Renal cortex interstitium (tissue), 11 donors: ENCODE measurements around the gene FMN1. TPM values are rescaled to one million over a fixed set of nuclear protein-coding genes. Genes with fewer than 3 reads are reported as not detected.

ENCODE experiments used
- DNase-seq, 11 donors: peaks; one replicate each; pipeline ENCODE4 v3.0.0-alpha.2; 2013; ENCODE audit warnings: low read depth in 9 of 11, low spot score in 4 of 11; ENCODE audit errors: extremely low read depth in 1 of 11
- polyA plus RNA-seq, 3 donors: library from polyadenylated mRNA; unstranded; fragments of 120-200 nt; gene quantifications; one replicate each; pipeline ENCODE4 v1.2.1, GENCODE V29; 2013; ENCODE audit not compliant: insufficient read length in 3 of 3

Gene FMN1
- polyA plus RNA-seq, 3 donors: 16.9 to 21.1 (median 19.9) TPM

DNA sequence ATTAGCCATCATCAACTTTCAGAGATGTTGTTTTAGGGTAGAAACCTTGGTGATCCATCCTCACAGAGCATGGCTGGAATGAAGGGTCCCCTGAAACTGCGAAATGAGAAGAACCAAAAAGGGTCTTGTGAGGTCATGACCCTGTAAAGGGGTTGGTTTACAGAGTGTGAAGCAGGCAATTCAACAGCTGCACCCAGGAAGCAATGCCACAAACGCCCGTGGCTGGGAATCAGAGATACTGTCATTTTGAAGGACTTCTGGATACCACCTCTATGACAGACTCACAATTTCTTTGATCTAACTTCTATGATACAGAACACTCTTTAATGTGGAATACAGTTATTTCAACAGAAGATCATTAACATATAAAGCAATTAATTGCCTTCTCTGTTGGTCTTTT lies 397.7 kb downstream of the FMN1 start:
- DNase-seq: no peak

DNA sequence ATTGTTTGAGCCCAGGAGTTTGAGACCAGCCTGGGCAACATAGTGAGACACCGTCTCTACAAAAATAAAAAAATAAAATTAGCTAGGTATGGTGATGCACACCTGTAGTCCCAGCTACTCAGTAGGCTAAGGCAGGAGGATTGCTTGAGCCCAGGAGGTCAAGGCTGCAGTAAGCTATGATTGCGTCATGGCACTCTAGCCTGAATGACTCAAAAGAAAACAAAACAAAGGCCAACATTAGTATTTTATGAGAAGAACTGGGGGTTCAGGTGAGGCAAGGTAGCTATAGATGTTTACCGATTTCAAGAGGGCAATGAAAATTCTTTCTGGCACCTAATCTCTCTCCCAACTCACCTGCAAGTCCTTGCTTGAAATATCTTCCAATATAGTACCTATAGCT lies 399.5 kb downstream of the FMN1 start:
- DNase-seq: no peak

DNA sequence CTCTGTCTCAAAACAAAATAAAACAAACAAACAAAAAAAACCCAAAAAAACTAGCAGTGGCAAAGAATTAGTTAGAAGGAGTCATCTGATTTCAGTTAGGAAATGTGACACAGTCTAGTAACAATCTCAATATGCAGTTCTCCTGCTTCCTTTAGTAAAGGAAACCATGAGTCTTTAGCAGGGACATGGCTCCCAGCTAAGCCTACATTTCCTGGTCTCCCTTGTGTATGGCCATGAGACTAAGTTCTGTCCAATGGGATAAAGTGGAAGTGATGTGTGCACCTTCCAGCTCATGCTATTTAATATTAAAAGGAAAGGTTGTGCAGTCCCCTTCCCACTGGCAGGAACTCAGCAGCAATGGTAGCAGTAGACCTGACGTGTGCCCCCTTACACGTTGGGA lies 402.1 kb downstream of the FMN1 start:
- DNase-seq: no peak

DNA sequence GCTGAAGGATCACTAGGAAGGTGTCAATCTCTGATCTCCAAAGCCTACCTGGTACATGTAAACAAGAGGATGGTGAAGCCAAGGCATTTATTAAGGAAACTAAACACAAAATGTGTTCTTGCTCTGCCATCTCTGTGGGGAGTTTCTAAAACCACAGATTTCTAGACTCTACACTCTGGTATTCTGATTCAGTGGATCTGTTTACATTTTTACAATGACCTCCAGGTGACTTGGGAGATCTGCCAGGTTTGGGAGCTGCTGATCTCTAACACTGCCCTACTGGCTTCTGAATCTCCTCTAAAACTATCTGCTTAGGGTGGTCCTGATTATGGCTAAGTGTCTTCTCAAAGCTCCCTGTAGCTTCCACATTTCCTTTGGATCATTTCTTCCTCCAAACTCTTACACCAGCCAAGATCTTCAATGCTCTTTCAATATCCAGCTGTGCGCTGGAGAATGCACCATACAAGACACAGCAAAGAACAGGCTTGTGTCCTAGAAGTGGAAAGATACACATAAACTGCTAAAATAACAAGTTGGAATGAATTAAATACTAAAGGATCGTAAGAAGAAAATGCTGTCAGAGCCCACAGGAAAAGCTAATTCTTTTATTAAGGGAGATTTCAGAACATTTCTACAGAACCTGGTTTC lies 404.0 kb downstream of the FMN1 start:
- DNase-seq: no peak

DNA sequence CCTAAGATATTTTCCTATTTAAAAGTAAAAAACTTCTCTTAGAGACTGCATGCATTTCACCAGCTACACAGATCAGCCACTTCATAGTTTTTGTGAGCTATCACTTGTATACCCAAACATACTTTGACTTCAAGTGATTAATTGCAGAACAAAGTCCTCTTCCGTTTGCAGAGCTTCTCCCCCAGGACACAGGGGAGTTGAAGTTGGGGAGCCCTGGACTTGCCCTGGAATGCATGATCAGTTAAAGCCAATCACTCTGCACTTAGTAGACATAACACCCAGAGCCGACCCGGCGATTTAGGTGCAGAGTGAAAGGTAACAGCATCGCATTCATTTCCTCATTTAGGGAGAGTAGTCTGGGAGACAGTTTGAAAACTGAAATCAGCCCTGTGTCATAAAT lies 406.6 kb downstream of the FMN1 start:
- DNase-seq: no peak

GRCh38 chr15:32786906-32787305 lies 407.6 kb downstream of the FMN1 start:
- no peak for DNase-seq

GRCh38 chr15:32784581-32784980 lies 409.9 kb downstream of the FMN1 start:
- no peak for DNase-seq

DNA sequence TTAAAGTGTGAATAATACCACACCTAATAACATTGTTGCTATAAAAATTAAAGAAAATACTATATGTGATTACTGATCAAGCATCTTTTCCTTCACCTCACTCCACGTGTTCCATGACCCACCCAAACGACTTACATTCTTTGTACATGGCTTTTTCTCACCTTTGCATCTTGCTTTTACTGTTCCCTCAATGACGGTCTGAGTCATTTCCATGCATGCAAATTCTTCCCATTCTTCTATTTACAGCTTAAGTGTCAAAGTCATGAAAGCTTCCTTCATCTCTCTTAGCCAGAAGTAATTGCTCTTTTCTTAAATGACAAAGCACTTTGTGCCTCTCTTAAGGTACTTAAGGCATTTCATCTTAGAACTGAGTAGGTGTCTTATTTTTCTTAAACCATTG lies 412.7 kb downstream of the FMN1 start:
- no peak for DNase-seq

DNA sequence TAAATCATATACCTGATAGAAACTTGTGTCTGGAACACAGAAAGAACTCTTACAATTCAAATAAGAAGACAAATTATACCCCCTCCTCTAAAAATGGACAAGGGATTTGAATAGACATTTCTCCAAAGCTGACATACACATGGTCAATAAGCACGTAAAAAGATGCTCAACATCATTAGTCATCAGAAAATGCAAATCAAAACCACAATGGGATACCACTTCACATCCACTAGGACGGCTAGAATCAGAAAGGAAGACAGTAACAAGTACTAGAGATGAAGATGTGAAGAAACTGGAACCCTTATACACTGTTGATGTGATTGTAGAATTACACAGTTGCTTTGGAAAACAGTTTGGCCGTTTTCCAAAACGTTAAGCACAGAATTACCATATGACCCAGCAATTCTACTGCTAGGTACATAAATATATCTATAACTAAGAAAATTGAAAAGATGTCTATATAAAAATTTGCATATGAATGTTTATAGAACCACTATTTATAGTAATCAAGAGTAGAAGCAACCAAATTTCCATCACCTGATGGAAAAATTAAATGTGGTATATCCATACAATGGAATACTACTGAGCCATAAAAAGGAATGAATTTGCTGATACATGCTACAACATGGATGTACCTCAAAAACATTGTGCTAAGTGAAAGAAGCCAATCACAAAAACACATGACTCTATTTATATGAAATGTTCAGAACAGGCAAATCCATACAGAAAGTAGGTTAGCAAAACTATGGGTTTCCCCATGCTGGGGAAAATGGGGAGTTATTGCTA lies 415.9 kb downstream of the FMN1 start:
- DNase-seq: no peak

GRCh38 chr15:32775103-32775502 lies 419.4 kb downstream of the FMN1 start:
- DNase-seq: no peak

- DNase-seq: no peak
Measured at GRCh38 chr15:32774022-32774421, 420.5 kb downstream of the FMN1 start.

GRCh38 chr15:32767236-32767635 lies 427.3 kb downstream of the FMN1 start:
- no peak for DNase-seq

DNA sequence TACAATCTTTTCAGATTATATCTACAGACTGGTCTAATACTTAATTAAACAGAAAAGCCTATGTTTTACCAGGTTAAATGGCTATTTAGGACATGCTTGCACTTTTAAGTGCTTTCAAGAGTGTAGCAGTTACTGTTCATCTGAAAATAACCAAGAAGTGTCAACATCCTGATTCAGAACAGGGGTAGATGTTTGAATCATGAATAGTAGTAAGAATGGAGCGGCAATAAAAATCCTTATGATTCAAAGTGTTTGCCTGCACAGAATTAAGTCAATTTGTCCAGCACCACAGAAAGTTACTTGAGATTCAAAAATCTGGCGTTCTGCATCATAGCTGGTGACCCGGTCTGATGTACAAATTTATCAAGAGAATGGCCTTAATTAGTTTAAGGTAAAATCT lies 428.4 kb downstream of the FMN1 start:
- DNase-seq: no peak

GRCh38 chr15:32765236-32765635 lies 429.3 kb downstream of the FMN1 start:
- DNase-seq: no peak

DNA sequence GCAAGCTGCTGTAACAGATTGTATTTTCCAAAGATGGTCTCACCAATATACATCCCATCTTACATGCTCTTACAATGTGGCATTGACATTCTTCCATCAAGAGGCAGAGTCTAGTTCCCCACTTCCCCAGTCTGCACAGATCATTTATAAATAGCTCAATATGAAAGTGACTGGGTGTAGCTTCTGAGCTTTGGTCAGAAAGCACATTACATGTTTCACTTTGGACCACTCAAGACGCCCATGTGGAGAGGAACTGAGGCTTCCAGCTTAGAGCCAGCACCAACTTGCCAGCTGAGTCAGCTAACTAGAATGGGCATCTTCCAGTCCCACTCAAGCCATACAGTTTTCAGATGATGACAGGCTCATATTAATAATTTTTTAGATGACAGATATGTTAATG lies 431.2 kb downstream of the FMN1 start:
- no peak for DNase-seq

DNA sequence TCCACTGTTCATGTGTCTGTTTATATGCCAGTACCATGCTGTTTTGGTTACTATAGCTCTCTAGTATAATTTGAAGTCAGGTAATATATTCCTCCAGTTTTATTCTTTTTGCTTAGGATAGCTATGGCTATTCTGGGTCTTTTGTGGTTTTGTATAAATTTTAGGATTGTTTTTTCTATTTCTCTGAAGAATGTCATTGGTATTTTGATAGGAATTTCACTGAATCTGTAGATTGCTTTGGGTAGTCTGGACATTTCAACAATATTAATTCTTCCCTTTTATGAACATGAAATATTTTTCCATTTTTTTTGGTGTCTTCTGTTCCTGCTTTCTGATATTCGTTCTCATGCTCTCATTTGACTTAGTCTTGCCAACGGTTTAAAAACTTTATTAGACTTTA lies 437.1 kb downstream of the FMN1 start:
- DNase-seq: no peak

DNA sequence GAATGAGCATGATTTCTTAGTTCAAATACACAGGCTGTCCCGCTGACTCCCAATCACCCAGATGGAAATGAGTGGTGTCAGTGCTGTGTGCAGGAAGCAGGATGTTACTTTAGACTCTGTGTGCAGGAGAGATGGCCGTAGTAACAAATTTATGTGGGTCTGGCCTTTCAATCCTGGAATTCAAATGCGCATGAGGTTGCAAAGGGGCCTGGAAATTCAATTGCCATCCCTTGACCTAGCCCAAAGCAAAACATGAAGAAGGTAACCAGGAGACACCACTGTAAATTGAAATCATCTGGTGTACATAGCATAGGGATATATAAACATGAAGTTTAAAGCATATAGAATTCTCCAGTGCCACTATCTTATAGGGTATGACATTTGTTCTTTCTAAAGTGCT lies 443.5 kb downstream of the FMN1 start:
- DNase-seq: no peak

DNA sequence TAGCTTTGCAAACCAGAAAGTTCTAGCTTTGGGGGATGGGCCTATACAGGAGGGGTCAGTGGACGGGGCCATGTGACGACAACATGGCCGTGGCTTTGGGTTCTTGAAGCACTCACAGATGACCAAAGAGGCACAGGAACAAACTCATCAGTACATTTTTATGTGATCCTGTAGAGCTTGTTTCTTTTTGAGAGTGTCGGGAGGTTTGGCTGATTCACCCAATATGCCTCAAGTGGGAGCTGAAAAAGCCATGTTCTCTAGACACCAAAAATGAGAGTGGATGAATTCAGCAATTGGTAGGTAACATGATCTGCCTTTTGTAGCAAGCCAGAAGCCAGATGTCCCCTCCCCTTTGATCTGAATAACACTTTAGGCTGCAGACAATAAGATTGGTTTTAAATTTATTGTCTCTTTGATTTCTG lies 446.6 kb downstream of the FMN1 start:
- DNase-seq: no peak

DNA sequence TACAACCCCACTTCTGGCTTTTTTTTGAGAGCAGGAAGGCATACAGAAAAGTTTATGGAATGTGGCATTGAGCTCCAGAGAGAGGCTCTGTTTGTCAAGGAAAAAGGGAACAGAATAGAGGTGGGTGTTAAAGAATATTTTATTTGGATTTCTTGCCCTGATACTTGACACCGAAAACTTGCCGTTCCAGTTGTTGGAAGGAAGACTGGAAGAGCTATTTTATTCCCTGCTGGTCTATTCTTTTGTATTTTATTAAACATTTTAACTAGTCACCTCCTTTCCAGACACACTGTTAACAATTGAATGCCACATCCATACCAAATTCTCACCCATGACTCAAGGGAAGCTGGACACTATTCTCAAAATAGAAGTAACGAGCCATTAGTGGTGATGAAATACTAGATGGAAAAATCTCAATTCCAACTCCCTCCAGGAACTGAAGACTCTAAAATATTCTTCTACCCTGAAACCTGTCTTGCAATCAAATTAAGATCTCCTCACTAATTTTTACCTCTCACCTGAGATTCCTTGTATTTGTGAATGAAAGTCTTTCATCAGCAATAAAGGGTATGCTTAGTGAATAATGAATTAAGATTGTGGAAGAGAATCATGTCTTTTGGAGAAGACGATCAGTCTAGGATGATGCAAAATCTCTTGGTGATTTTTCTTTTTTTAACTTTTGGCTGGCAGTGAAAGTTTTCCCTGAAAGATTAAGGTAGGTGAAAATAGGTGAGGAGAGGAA lies 448.2 kb downstream of the FMN1 start:
- no peak for DNase-seq

DNA sequence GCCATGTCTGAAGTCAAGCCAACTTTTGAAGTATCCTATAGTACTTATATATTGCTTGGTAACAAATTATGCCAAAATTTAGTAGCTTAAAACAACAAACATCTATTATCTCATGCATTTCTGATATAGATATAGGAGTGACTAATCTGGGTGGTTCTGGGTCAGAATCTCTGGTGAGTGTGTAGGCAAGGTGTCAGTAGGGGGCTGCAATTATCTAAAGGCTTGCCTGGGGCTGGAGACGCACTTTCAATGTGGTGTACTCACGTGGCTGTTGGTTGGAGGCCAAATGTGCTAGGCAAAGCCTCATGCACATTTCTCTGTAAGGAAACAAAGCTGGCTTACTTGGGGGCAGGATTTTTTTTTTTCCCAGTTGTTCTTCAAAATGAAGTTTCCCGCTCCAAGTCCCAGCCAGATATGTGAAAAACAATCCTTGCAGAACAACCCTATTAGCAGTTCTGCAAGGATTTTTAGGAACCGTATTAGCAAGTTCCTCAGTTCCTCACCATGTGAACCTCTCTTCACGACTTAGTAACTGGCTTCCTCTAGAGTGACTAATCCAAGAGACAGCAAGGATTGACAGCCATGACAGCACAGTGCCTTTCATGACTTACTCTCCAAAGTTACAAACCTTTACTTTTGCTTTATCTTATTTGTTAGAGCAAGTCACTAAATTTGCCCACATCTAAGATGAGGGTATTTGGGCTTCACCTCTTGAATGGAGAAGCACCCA lies 450.9 kb downstream of the FMN1 start:
- DNase-seq: no peak
